Left renal pelvis (tissue), 4 donors: ENCODE measurements around the gene SEL1L3. TPM values are rescaled to one million over a fixed set of nuclear protein-coding genes. Genes with fewer than 3 reads are reported as not detected.

Source experiments
- polyA plus RNA-seq, 4 donors: library from polyadenylated mRNA; unstranded; fragments of 120-200 nt; gene quantifications; one replicate each; pipeline ENCODE4 v1.2.1, GENCODE V29; 2013; ENCODE audit not compliant: insufficient read length in 4 of 4

The SEL1L3 gene
- polyA plus RNA-seq, 4 donors = 11.2 to 25.6 (median 20.7) TPM

Other genes with a start within 250 kb of the SEL1L3 start
- 10 to 100 TPM in 3 of 4 donors, under 1 TPM in 1; 0.85 to 35.3 (median 24.2) TPM for gene SLC34A2, start 207.1 kb downstream of the SEL1L3 start, polyA plus RNA-seq
- 10 to 100 TPM; 35.1 to 63.2 (median 45.9) TPM for gene SMIM20, start 51.2 kb upstream of the SEL1L3 start, polyA plus RNA-seq